ENCODE data around the gene GALK1. TPM values are rescaled to one million over a fixed set of nuclear protein-coding genes. Genes with fewer than 3 reads are reported as not detected.

The GALK1 gene
- total and polyA plus RNA-seq, 2 experiments from 2014 or later = 63.7 to 161 TPM

DNA sequence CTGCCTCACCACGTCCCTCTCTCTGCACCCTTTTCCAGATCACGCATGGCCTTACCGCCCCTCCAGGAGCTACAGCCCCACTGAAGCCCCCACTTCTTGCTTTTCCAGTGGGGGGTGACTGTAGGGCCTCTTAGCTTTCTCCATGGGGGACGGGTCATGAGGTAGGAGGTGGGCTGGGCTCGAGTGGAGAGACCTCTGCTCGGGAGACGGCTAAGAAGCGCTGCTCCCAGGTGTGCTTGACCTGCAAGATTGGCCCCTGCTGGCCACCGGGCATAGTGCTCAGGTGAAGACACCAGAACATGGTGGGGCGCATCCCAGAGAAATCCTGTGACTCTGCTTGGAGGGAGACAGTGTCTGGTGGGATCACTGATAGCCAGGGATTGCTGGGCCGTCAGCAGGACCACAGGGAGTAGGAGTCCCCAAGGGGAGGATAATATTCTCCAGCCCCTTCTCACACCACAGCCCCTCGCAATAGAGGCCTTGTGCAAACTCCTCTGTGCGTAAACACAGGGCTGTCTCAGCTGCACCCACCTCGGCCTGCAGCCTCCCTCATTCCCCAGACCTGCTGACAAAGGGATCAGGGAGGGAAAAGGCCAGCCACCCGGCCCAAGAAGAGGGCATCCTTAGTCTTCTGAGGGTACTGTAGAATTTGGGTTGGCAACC lies 8.9 kb upstream of the GALK1 start:
- Histone ChIP-seq H3K4me1 (ENCODE audit: insufficient read depth) (no peaks in the 10 kb centered on the region), H3K36me3 (replicated peaks; ENCODE audit: insufficient read depth, low read depth) (peaks cover 8% of the 10 kb centered on the region), H3K4me2 (no peak overlapping the region), H4K20me1 (ENCODE audit: insufficient read depth, poor library complexity, severe bottlenecking) (peaks cover 37% of the 10 kb centered on the region), H3K79me2 (peaks cover 25% of the 10 kb centered on the region), H2AFZ (no peak overlapping the region), H3K9me3 (ENCODE audit: low read depth) (no peaks in the 10 kb centered on the region), H3K27ac (no peak overlapping the region), H3K9me2 (replicated peaks; ENCODE audit: insufficient read depth) (no peaks in the 10 kb centered on the region), H3K27me3 (no peaks in the 10 kb centered on the region), H3K4me3 (no peak overlapping the region)
- DNase-seq (ENCODE audit: low spot score) = peak; percentile 41
- TF ChIP-seq, protein P1, sequence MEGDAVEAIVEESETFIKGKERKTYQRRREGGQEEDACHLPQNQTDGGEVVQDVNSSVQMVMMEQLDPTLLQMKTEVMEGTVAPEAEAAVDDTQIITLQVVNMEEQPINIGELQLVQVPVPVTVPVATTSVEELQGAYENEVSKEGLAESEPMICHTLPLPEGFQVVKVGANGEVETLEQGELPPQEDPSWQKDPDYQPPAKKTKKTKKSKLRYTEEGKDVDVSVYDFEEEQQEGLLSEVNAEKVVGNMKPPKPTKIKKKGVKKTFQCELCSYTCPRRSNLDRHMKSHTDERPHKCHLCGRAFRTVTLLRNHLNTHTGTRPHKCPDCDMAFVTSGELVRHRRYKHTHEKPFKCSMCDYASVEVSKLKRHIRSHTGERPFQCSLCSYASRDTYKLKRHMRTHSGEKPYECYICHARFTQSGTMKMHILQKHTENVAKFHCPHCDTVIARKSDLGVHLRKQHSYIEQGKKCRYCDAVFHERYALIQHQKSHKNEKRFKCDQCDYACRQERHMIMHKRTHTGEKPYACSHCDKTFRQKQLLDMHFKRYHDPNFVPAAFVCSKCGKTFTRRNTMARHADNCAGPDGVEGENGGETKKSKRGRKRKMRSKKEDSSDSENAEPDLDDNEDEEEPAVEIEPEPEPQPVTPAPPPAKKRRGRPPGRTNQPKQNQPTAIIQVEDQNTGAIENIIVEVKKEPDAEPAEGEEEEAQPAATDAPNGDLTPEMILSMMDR (IDR thresholded peaks at IDR 0.05; ENCODE audit: poor library complexity) = no peak
- TF ChIP-seq EZH2phosphoT487 (IDR thresholded peaks at IDR 0.05; ENCODE audit: low read depth, severe bottlenecking, unreplicated experiment) (no peak), EZH2 (IDR thresholded peaks at IDR 0.05; ENCODE audit: borderline replicate concordance) (no peak)
- 88% methylated on average over 15 of the region's 15 CpGs for WGBS (ENCODE audit: low lambda C conversion rate, missing lambda C conversion rate)

DNA sequence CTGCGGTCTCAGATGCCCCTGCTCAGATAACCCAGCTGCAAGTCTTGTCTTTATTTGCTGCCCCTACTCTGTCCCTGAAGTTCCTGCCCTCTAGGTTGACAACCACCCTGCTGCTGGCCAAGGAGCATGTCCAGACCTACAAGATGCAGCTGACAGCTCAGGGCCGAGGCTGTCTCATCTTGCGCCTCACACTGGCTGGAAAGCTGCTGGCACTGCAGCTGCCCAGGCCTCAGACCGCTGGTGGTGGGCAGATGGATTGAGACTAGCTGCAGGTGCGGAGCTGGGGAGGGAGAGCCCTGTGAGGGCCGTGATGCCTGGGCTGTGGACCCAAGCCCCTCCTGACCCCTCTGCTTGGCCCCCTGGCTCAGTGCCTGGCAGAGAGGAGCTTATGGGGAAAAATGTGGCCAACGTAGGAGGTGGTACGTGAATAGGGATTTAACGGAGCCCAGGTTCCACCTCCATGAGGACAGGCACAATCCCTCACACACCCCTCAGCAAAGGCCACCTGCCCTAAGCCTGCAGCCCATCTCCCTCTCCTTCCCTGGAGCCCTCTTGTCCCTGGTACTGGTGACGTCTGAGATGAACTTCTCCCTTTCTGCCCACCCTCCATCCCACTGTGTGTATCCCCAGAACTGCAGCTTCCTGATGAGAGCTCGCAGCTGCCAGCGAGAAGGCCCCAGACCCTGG lies 8.3 kb upstream of the GALK1 start:
- H3K4me3 ChIP-seq = no peak overlapping the region
- TF ChIP-seq EZH2phosphoT487 (IDR thresholded peaks at IDR 0.05; ENCODE audit: low read depth, severe bottlenecking, unreplicated experiment) = no peak
- TF ChIP-seq EZH2 (IDR thresholded peaks at IDR 0.05; ENCODE audit: borderline replicate concordance) = no peak
- TF ChIP-seq, protein P1 (IDR thresholded peaks at IDR 0.05; ENCODE audit: poor library complexity) = no peak
- no peaks in the 10 kb centered on the region for H3K9me3 ChIP-seq (ENCODE audit: low read depth)
- no peaks in the 10 kb centered on the region for H3K4me1 ChIP-seq (ENCODE audit: insufficient read depth)
- no peaks in the 10 kb centered on the region for H3K27me3 ChIP-seq
- no peak overlapping the region for H2AFZ ChIP-seq
- no peak overlapping the region for H3K27ac ChIP-seq
- peaks cover 6% of the 10 kb centered on the region for H3K36me3 ChIP-seq (replicated peaks; ENCODE audit: insufficient read depth, low read depth)
- H3K9me2 ChIP-seq (replicated peaks; ENCODE audit: insufficient read depth) = no peaks in the 10 kb centered on the region
- H3K79me2 ChIP-seq = peaks cover 19% of the 10 kb centered on the region
- WGBS (ENCODE audit: low lambda C conversion rate, missing lambda C conversion rate) = 86% methylated on average over 12 of the region's 12 CpGs
- H3K4me2 ChIP-seq = no peak overlapping the region
- H4K20me1 ChIP-seq (ENCODE audit: insufficient read depth, poor library complexity, severe bottlenecking) = peaks cover 30% of the 10 kb centered on the region
- peak; percentile 13 for DNase-seq (ENCODE audit: low spot score)

DNA sequence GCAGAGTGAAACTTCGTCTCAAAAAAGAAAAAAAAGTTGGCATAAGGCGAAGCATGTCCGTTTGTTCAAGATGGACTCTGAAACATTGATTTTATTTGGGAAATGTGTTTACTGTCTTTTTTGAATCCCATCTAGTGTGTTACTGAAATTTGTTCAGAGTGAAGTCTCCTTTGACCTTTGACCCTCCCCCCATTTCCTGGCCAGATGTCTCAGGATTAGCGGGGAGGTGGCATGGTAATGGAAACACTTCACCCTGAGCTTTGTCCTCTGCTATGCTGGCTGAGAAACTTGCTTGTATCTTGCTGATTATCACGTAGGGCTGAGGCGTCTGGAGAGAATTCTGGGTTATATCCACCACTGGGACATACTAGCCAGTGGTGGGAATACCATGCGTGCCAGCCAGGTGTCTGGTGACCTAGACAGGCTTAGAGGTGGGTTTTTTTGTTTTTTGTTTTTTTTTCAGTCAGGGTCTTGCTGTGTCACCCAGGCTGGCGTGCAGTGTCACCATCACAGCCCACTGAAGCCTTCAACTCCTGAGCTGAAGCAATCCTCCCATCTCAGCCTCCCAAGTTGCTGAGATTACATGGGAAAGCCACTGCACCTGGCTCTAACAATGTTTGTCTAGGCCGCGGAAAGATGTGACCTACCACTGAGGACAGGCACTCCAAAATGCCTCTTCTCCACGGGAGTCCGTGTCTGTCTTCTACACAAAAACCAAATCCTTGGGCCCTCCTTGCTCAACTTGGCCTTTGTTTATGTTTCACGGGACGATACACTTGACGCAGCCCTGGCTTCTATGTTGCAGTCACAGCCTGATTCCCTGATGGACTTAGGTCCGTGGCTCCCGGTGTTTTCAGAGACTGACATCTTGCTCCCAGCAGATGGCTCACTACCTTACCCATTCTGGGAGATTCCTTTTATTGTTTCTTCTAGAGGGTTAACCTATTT lies 6.6 kb upstream of the GALK1 start:
- H3K27ac ChIP-seq = peak overlapping the region; percentile 28
- H3K9me3 ChIP-seq (ENCODE audit: low read depth) = no peaks in the 10 kb centered on the region
- H3K9me2 ChIP-seq (replicated peaks; ENCODE audit: insufficient read depth) = no peaks in the 10 kb centered on the region
- H3K4me1 ChIP-seq (ENCODE audit: insufficient read depth) = no peaks in the 10 kb centered on the region
- no peak for TF ChIP-seq EZH2 (IDR thresholded peaks at IDR 0.05; ENCODE audit: borderline replicate concordance)
- no peak for TF ChIP-seq EZH2phosphoT487 (IDR thresholded peaks at IDR 0.05; ENCODE audit: low read depth, severe bottlenecking, unreplicated experiment)
- TF ChIP-seq, protein P1 (IDR thresholded peaks at IDR 0.05; ENCODE audit: poor library complexity) = peak; percentile 9
- H3K4me2 ChIP-seq = peak overlapping the region; percentile 13
- H3K79me2 ChIP-seq = peaks cover 4% of the 10 kb centered on the region
- no peak overlapping the region for H3K4me3 ChIP-seq
- no peaks in the 10 kb centered on the region for H3K27me3 ChIP-seq
- peaks cover 13% of the 10 kb centered on the region for H4K20me1 ChIP-seq (ENCODE audit: insufficient read depth, poor library complexity, severe bottlenecking)
- no peaks in the 10 kb centered on the region for H3K36me3 ChIP-seq (replicated peaks; ENCODE audit: insufficient read depth, low read depth)
- WGBS (ENCODE audit: low lambda C conversion rate, missing lambda C conversion rate) = 66% methylated on average over 17 of the region's 17 CpGs
- DNase-seq (ENCODE audit: low spot score) = peak; percentile 49
- no peak overlapping the region for H2AFZ ChIP-seq
